Limb (tissue), 2 donors: ENCODE measurements around the gene ZBTB33.

ENCODE experiments used
- DNase-seq, 2 donors: peaks; one replicate each; pipeline ENCODE4 v3.0.0-alpha.2; 2016; ENCODE audit errors: extremely low spot score in 2 of 2

ZBTB33 gene

GRCh38 chrX:120262859-120263708 is 12.5 kb downstream of the ZBTB33 start:
- DNase-seq, result no peak

GRCh38 chrX:120264341-120264740 is 13.7 kb downstream of the ZBTB33 start:
- no peak for DNase-seq

- no peak for DNase-seq
Observed at GRCh38 chrX:120269373-120270035, 18.9 kb downstream of the ZBTB33 start.

- no peak for DNase-seq
Observed at GRCh38 chrX:120270567-120270966, 20.0 kb downstream of the ZBTB33 start.

GRCh38 chrX:120271218-120271617 is 20.6 kb downstream of the ZBTB33 start:
- no peak for DNase-seq

- no peak for DNase-seq
Observed at GRCh38 chrX:120274145-120274544, 23.5 kb downstream of the ZBTB33 start.

GRCh38 chrX:120274958-120275357 is 24.3 kb downstream of the ZBTB33 start:
- DNase-seq, result no peak

GRCh38 chrX:120281021-120281624 is 30.5 kb downstream of the ZBTB33 start:
- no peak for DNase-seq

GRCh38 chrX:120281761-120282160 is 31.1 kb downstream of the ZBTB33 start:
- no peak for DNase-seq

GRCh38 chrX:120282697-120283096 is 32.1 kb downstream of the ZBTB33 start:
- no peak for DNase-seq

- no peak for DNase-seq
Observed at GRCh38 chrX:120286733-120287512, 36.3 kb downstream of the ZBTB33 start.

- no peak for DNase-seq
Observed at GRCh38 chrX:120287513-120288112, 37.0 kb downstream of the ZBTB33 start.

GRCh38 chrX:120290107-120290506 is 39.5 kb downstream of the ZBTB33 start:
- DNase-seq, result no peak

- DNase-seq, result no peak
Observed at GRCh38 chrX:120291211-120291610, 40.6 kb downstream of the ZBTB33 start.

- no peak for DNase-seq
Observed at GRCh38 chrX:120293015-120293414, 42.4 kb downstream of the ZBTB33 start.

GRCh38 chrX:120294651-120295050 is 44.0 kb downstream of the ZBTB33 start:
- DNase-seq, result no peak

- DNase-seq, result no peak
Observed at GRCh38 chrX:120297923-120298322, 47.3 kb downstream of the ZBTB33 start.

- DNase-seq, result no peak
Observed at GRCh38 chrX:120299928-120300327, 49.3 kb downstream of the ZBTB33 start.

GRCh38 chrX:120301497-120301896 is 50.9 kb downstream of the ZBTB33 start:
- DNase-seq, result no peak

- DNase-seq, result no peak
Observed at GRCh38 chrX:120301960-120302359, 51.3 kb downstream of the ZBTB33 start.

- no peak for DNase-seq
Observed at GRCh38 chrX:120302434-120302833, 51.8 kb downstream of the ZBTB33 start.
